Measurements from ENCODE around the gene MECR.

Gene MECR

DNA sequence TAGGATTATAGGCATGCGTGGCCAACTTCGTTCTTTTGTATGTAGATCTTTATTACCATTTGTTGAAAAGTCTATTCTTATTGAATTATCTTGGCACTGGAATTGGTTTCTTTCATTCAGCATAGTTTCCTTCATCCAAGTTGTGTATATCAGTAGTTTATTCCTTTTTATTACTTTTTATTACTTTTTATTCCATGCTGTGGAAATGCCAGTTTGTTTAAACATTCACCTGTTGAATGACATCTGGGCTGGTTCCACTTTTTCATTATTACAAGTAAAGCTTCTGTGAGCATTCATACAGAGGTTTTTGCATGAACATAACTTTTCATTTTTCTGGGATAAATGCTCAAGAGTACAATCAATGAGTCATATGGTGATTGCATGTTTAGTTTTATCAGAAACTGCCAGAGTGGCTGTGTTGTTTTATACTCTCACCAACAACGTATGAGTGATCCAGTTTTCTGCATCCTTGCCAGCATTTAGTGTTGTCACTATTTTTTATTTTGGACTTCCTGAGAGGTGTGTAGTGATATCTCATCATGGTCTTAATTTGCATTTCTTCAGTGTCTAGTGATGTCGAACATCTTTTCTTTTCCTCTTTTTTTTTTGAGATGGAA, 34.1 kb upstream of the MECR start:
- Histone ChIP-seq H3K4me3 (ENCODE audit: low read depth in 1 of 2, low read length in 2 of 2) (no peak overlapping the region), H3K4me1 (ENCODE audit: insufficient read depth, low read length) (no peaks in the 10 kb centered on the region), H3K36me3 (ENCODE audit: insufficient read depth, low read length) (no peaks in the 10 kb centered on the region), H3K27me3 (ENCODE audit: control insufficient read depth in 1 of 2, insufficient read depth in 2 of 2, low read length in 2 of 2) (peaks cover 0 to 9% of the 10 kb centered on the region in 2 donors), H3K9ac (ENCODE audit: low read length) (no peak overlapping the region), H3K27ac (ENCODE audit: low read depth, low read length) (no peak overlapping the region), H3K9me3 (ENCODE audit: low read length) (no peaks in the 10 kb centered on the region)

DNA sequence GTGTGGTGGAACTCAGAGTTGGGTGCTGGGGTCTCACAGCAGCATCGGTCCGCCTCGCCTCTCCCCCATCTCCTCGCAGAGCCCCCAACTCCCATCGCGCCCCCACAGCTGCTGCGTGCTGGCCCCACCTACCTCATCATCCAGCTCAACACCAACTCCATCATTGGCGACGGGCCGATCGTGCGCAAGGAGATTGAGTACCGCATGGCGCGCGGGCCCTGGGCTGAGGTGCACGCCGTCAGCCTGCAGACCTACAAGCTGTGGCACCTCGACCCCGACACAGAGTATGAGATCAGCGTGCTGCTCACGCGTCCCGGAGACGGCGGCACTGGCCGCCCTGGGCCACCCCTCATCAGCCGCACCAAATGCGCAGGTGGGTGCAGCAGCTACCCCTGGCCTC, 29.8 kb upstream of the MECR start:
- no peaks in the 10 kb centered on the region for H3K36me3 ChIP-seq (ENCODE audit: insufficient read depth, low read length)
- no peak overlapping the region for H3K9ac ChIP-seq (ENCODE audit: low read length)
- H3K27me3 ChIP-seq (ENCODE audit: control insufficient read depth in 1 of 2, insufficient read depth in 2 of 2, low read length in 2 of 2): peaks cover 9 to 19% of the 10 kb centered on the region in 2 donors
- H3K9me3 ChIP-seq (ENCODE audit: low read length): no peaks in the 10 kb centered on the region
- no peak overlapping the region for H3K27ac ChIP-seq (ENCODE audit: low read depth, low read length)
- H3K4me3 ChIP-seq (ENCODE audit: low read depth in 1 of 2, low read length in 2 of 2): peak overlapping the region in 1 of 2 donors; percentile 32
- peaks cover 3% of the 10 kb centered on the region for H3K4me1 ChIP-seq (ENCODE audit: insufficient read depth, low read length)

GRCh38 chr1:29259802-29260441, 29.2 kb upstream of the MECR start:
- Histone ChIP-seq H3K9me3 (ENCODE audit: low read length) (no peaks in the 10 kb centered on the region), H3K36me3 (ENCODE audit: insufficient read depth, low read length) (no peaks in the 10 kb centered on the region), H3K4me3 (ENCODE audit: low read depth in 1 of 2, low read length in 2 of 2) (peak overlapping the region; percentile 32 to 57), H3K27ac (ENCODE audit: low read depth, low read length) (no peak overlapping the region), H3K27me3 (ENCODE audit: control insufficient read depth in 1 of 2, insufficient read depth in 2 of 2, low read length in 2 of 2) (peaks cover 9 to 19% of the 10 kb centered on the region in 2 donors), H3K9ac (ENCODE audit: low read length) (no peak overlapping the region), H3K4me1 (ENCODE audit: insufficient read depth, low read length) (peaks cover 3% of the 10 kb centered on the region)

DNA sequence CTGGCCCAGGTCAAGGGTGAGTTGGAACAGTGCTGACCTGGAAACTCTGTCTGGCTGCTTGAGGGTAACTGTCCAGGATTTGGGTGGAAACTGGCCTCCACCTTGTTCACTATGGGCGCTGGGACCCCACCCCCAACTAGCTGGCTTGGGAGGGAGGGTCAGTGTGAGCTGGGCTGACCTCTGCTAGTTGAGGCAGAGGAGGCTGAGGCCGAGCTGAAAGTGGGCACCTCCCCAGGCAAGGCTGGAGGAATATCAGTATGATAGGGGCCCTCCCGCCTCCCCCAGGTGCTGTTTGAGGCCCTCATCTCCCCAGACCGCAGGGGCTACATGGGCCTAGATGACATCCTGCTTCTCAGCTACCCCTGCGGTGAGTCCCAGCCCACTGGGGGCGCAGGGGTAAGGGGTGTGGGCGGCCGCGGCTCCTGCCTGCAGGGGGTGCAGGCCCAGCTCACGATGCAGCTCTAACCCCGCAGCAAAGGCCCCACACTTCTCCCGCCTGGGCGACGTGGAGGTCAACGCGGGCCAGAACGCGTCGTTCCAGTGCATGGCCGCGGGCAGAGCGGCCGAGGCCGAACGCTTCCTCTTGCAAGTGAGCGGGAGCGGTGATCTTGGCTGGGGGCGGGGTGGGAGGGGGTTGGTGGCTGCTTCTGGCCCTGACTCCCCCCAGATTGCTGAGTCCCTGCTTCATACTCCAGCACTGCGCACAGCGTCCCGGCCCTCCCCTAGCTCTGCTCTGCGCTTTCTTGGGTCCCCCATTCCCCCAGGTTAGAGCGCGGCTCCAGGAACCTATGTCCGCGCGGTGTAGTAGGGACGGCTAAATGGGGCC, 28.5 kb upstream of the MECR start:
- no peak overlapping the region for H3K27ac ChIP-seq (ENCODE audit: low read depth, low read length)
- no peaks in the 10 kb centered on the region for H3K36me3 ChIP-seq (ENCODE audit: insufficient read depth, low read length)
- H3K4me1 ChIP-seq (ENCODE audit: insufficient read depth, low read length): peaks cover 3% of the 10 kb centered on the region
- peaks cover 9 to 19% of the 10 kb centered on the region in 2 donors for H3K27me3 ChIP-seq (ENCODE audit: control insufficient read depth in 1 of 2, insufficient read depth in 2 of 2, low read length in 2 of 2)
- H3K9ac ChIP-seq (ENCODE audit: low read length): no peak overlapping the region
- H3K4me3 ChIP-seq (ENCODE audit: low read depth in 1 of 2, low read length in 2 of 2): peak overlapping the region in 1 of 2 donors; percentile 57
- no peaks in the 10 kb centered on the region for H3K9me3 ChIP-seq (ENCODE audit: low read length)

DNA sequence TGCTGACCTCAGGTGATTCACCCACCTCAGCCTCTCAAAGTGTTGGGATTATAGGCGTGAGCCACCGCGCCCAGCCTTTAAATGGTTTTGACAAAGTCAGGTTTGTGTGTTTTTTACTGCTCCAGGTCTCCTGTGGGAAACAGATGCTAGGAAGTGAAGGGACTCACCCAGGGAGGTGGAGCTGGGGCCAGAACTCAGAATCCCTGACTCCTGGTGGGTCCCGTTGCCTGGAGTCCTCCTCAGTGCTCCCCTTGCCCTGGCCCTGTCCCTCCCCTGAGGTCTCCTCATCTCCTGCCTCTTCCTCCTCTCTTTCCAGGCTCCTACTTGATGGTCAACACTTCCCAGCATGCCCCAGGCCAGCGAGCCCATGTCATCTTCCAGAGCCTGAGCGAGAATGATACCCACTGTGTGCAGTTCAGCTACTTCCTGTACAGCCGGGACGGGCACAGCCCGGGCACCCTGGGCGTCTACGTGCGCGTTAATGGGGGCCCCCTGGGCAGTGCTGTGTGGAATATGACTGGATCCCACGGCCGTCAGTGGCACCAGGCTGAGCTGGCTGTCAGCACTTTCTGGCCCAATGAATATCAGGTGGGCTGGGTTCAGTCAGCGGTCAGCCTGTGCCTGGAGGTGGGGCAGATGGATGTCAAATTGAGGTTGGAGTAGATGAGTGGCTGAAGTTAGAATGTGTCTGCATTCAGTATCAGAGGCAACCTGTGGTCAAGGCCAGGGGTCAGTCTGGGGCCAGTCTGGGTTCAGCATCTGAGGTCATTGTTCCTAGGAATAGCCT, 27.6 kb upstream of the MECR start:
- Histone ChIP-seq H3K36me3 (ENCODE audit: insufficient read depth, low read length) (no peaks in the 10 kb centered on the region), H3K9ac (ENCODE audit: low read length) (no peak overlapping the region), H3K4me1 (ENCODE audit: insufficient read depth, low read length) (peaks cover 3% of the 10 kb centered on the region), H3K4me3 (ENCODE audit: low read depth in 1 of 2, low read length in 2 of 2) (no peak overlapping the region), H3K9me3 (ENCODE audit: low read length) (no peaks in the 10 kb centered on the region), H3K27ac (ENCODE audit: low read depth, low read length) (no peak overlapping the region), H3K27me3 (ENCODE audit: control insufficient read depth in 1 of 2, insufficient read depth in 2 of 2, low read length in 2 of 2) (peaks cover 9 to 19% of the 10 kb centered on the region in 2 donors)

DNA sequence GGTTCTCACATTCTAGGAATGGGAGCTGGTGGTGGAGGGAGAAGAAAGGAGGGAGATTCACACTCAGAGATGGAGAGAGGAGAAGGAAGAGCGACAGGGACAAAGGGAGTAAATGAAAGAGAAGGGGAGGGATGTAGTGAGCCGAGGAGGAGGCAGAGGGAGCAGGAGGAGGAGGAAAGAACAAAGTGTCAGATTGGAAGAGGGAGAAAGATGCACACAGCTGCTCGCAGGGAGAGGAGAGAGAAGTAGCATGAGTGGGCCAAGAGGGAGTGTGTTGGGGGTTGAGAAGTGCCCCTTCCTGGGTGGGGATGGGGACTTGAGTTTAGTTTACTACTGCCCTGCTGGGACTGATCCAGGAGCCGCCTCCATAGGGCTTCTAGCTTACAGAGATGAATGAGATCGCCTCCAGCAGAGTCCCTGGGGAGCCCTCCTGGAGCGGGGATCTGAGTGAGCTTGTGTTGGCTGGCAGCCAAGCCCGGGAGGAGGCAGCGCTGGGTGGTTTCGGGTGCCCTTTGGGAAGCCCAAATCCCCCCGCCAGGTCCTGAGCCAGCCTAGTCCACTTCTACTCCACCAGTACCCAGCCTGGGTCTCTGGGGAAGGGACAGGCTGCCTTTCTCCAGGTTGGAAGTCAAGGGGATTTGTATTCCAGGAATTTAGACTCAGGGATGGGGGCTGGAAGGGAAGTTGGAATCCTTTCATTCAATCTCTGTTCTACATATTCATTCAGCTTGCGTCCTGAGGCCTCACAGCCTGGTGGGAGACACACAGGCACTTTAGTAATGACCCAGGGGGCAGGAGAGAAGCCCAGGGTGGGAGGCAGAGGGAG, 26.5 kb upstream of the MECR start:
- peaks cover 9 to 19% of the 10 kb centered on the region in 2 donors for H3K27me3 ChIP-seq (ENCODE audit: control insufficient read depth in 1 of 2, insufficient read depth in 2 of 2, low read length in 2 of 2)
- H3K9me3 ChIP-seq (ENCODE audit: low read length): no peaks in the 10 kb centered on the region
- H3K27ac ChIP-seq (ENCODE audit: low read depth, low read length): no peak overlapping the region
- H3K4me1 ChIP-seq (ENCODE audit: insufficient read depth, low read length): peaks cover 3% of the 10 kb centered on the region
- H3K9ac ChIP-seq (ENCODE audit: low read length): no peak overlapping the region
- H3K4me3 ChIP-seq (ENCODE audit: low read depth in 1 of 2, low read length in 2 of 2): no peak overlapping the region
- no peaks in the 10 kb centered on the region for H3K36me3 ChIP-seq (ENCODE audit: insufficient read depth, low read length)

- no peaks in the 10 kb centered on the region for H3K9me3 ChIP-seq (ENCODE audit: low read length)
- H3K36me3 ChIP-seq (ENCODE audit: insufficient read depth, low read length): no peaks in the 10 kb centered on the region
- no peak overlapping the region for H3K9ac ChIP-seq (ENCODE audit: low read length)
- no peak overlapping the region for H3K27ac ChIP-seq (ENCODE audit: low read depth, low read length)
- H3K4me3 ChIP-seq (ENCODE audit: low read depth in 1 of 2, low read length in 2 of 2): no peak overlapping the region
- H3K27me3 ChIP-seq (ENCODE audit: control insufficient read depth in 1 of 2, insufficient read depth in 2 of 2, low read length in 2 of 2): peaks cover 9 to 19% of the 10 kb centered on the region in 2 donors
- H3K4me1 ChIP-seq (ENCODE audit: insufficient read depth, low read length): peaks cover 3% of the 10 kb centered on the region
Measured at GRCh38 chr1:29256394-29256793, 25.7 kb upstream of the MECR start.

GRCh38 chr1:29255134-29255666, 24.5 kb upstream of the MECR start:
- H3K27ac ChIP-seq (ENCODE audit: low read depth, low read length): no peak overlapping the region
- H3K4me1 ChIP-seq (ENCODE audit: insufficient read depth, low read length): peaks cover 3% of the 10 kb centered on the region

DNA sequence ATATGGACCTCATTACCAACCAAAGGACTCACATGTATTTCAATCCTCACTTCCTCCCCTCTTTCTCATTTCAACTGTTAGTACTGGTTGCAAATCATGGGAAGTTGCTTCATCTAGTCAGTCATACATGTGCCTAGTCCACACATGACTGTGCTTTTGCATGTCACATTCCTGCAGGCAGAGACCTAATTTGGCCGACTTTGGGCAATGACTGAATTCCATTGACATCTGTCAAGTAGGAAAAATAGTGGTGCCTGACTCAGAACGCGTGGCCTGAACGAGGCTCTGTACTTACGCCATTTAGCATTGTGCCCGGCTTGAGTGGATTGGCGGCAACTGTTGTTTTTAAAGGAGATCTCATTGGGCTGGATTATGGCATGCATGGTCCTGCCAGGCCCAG, 23.6 kb upstream of the MECR start:
- Histone ChIP-seq H3K36me3 (ENCODE audit: insufficient read depth, low read length) (no peaks in the 10 kb centered on the region), H3K27me3 (ENCODE audit: control insufficient read depth in 1 of 2, insufficient read depth in 2 of 2, low read length in 2 of 2) (peaks cover 9 to 13% of the 10 kb centered on the region in 2 donors), H3K4me3 (ENCODE audit: low read depth in 1 of 2, low read length in 2 of 2) (no peak overlapping the region), H3K27ac (ENCODE audit: low read depth, low read length) (no peak overlapping the region), H3K4me1 (ENCODE audit: insufficient read depth, low read length) (peaks cover 3% of the 10 kb centered on the region), H3K9ac (ENCODE audit: low read length) (no peak overlapping the region), H3K9me3 (ENCODE audit: low read length) (no peaks in the 10 kb centered on the region)

More at GRCh38 chr1:29255134-29255666, 24.5 kb upstream of the MECR start:
- no peak overlapping the region for H3K9ac ChIP-seq (ENCODE audit: low read length)
- no peak overlapping the region for H3K4me3 ChIP-seq (ENCODE audit: low read depth in 1 of 2, low read length in 2 of 2)
- peaks cover 9 to 15% of the 10 kb centered on the region in 2 donors for H3K27me3 ChIP-seq (ENCODE audit: control insufficient read depth in 1 of 2, insufficient read depth in 2 of 2, low read length in 2 of 2)
- H3K9me3 ChIP-seq (ENCODE audit: low read length): no peaks in the 10 kb centered on the region
- no peaks in the 10 kb centered on the region for H3K36me3 ChIP-seq (ENCODE audit: insufficient read depth, low read length)

GRCh38 chr1:29253180-29253579, 22.4 kb upstream of the MECR start:
- Histone ChIP-seq H3K4me1 (ENCODE audit: insufficient read depth, low read length) (no peaks in the 10 kb centered on the region), H3K9me3 (ENCODE audit: low read length) (no peaks in the 10 kb centered on the region), H3K9ac (ENCODE audit: low read length) (no peak overlapping the region), H3K27me3 (ENCODE audit: control insufficient read depth in 1 of 2, insufficient read depth in 2 of 2, low read length in 2 of 2) (peaks cover 0 to under 1% of the 10 kb centered on the region in 2 donors), H3K27ac (ENCODE audit: low read depth, low read length) (no peak overlapping the region), H3K36me3 (ENCODE audit: insufficient read depth, low read length) (no peaks in the 10 kb centered on the region), H3K4me3 (ENCODE audit: low read depth in 1 of 2, low read length in 2 of 2) (no peak overlapping the region)
